BE2C (cell line): ENCODE data around the gene DIO3.

Experiments
- DNase-seq: peaks from one replicate; pipeline ENCODE4 v3.0.0-alpha.2; 2020
- H3K27me3 ChIP-seq: fragments of 250-450 bp; sonication (Bioruptor Pico); 2 replicates; pipeline ENCODE4 v1.5.1; 2020; ENCODE audit warnings: mild to moderate bottlenecking
- H3K36me3 ChIP-seq: fragments of 250-450 bp; sonication (Bioruptor Pico); 2 replicates; pipeline ENCODE4 v1.5.1; 2020; ENCODE audit warnings: mild to moderate bottlenecking
- H3K4me1 ChIP-seq: fragments of 250-450 bp; sonication (Bioruptor Pico); 2 replicates; pipeline ENCODE4 v1.5.1; 2020
- H3K4me3 ChIP-seq: 2 replicates; pipeline ENCODE4 v1.5.1; 2011; ENCODE audit warnings: low read depth, low read length
- H3K9me3 ChIP-seq: fragments of 250-450 bp; sonication (Bioruptor Pico); 2 replicates; pipeline ENCODE4 v1.5.1; 2020
- CTCF ChIP-seq: IDR thresholded peaks from 2 replicates; pipeline ENCODE4 v1.5.1; 2012; ENCODE audit warnings: mild to moderate bottlenecking, low read depth, low read length

Gene DIO3

GRCh38 chr14:101573289-101573688 is 12.0 kb downstream of the DIO3 start:
- no peak for DNase-seq
- TF ChIP-seq CTCF, result no peak
- Histone ChIP-seq H3K9me3 (no peaks in the 10 kb centered on the region), H3K4me1 (no peaks in the 10 kb centered on the region), H3K27me3 (no peaks in the 10 kb centered on the region; the same call in 1 of the 2 replicates), H3K4me3 (no peak overlapping the region), H3K36me3 (no peaks in the 10 kb centered on the region)

- no peak overlapping the region for H3K4me3 ChIP-seq
- no peaks in the 10 kb centered on the region for H3K4me1 ChIP-seq
- H3K9me3 ChIP-seq, result no peaks in the 10 kb centered on the region
- no peaks in the 10 kb centered on the region; the same call in 1 of the 2 replicates for H3K27me3 ChIP-seq
- no peak for TF ChIP-seq CTCF
- no peak for DNase-seq
- H3K36me3 ChIP-seq, result no peaks in the 10 kb centered on the region
Measured at GRCh38 chr14:101575581-101575980, 14.3 kb downstream of the DIO3 start.

GRCh38 chr14:101577221-101577909 is 16.1 kb downstream of the DIO3 start:
- no peaks in the 10 kb centered on the region for H3K4me1 ChIP-seq
- H3K4me3 ChIP-seq, result no peak overlapping the region
- no peaks in the 10 kb centered on the region for H3K9me3 ChIP-seq
- DNase-seq, result no peak
- no peak for TF ChIP-seq CTCF
- H3K27me3 ChIP-seq, result no peaks in the 10 kb centered on the region
- no peaks in the 10 kb centered on the region for H3K36me3 ChIP-seq

GRCh38 chr14:101578489-101578888 is 17.2 kb downstream of the DIO3 start:
- Histone ChIP-seq H3K9me3 (no peaks in the 10 kb centered on the region), H3K36me3 (no peaks in the 10 kb centered on the region), H3K4me1 (no peaks in the 10 kb centered on the region), H3K27me3 (no peaks in the 10 kb centered on the region), H3K4me3 (no peak overlapping the region)
- TF ChIP-seq CTCF, result no peak
- no peak for DNase-seq

- H3K9me3 ChIP-seq, result no peaks in the 10 kb centered on the region
- no peaks in the 10 kb centered on the region for H3K27me3 ChIP-seq
- no peak for DNase-seq
- no peaks in the 10 kb centered on the region for H3K4me1 ChIP-seq
- H3K36me3 ChIP-seq, result no peaks in the 10 kb centered on the region
- H3K4me3 ChIP-seq, result no peak overlapping the region
- no peak for TF ChIP-seq CTCF
Measured at GRCh38 chr14:101579372-101580080, 18.2 kb downstream of the DIO3 start.

- Histone ChIP-seq H3K4me1 (no peaks in the 10 kb centered on the region), H3K27me3 (no peaks in the 10 kb centered on the region), H3K4me3 (no peak overlapping the region), H3K9me3 (no peaks in the 10 kb centered on the region), H3K36me3 (no peaks in the 10 kb centered on the region)
- DNase-seq, result no peak
- no peak for TF ChIP-seq CTCF
Measured at GRCh38 chr14:101581806-101582205, 20.5 kb downstream of the DIO3 start.
